HEK293T (cell line): ENCODE data around the gene NAA11.

ENCODE experiments used
- CTCF ChIA-PET: fragments of 350-600 bp; formaldehyde crosslinking; extraction: SDS; loops from one replicate; lab custom pipeline; 2021; ENCODE audit warnings: antibody characterized with exemption, inconsistent platforms; lab: Yijun Ruan, JAX
- POLR2A ChIA-PET: fragments of 350-600 bp; formaldehyde crosslinking; extraction: SDS; loops from one replicate; lab custom pipeline; 2020; ENCODE audit warnings: antibody characterized with exemption, inconsistent platforms; lab: Yijun Ruan, JAX
- DNase-seq: peaks from one replicate; pipeline ENCODE4 v3.0.0; 2012; ENCODE audit warnings: mixed read lengths; ENCODE audit errors: extremely low spot score
- ARNT ChIP-seq: fragments of 450-650 bp; IDR thresholded peaks from 2 replicates; pipeline ENCODE4 v1.6.1; 2017; ENCODE audit warnings: mild to moderate bottlenecking
- BHLHE40 ChIP-seq: fragments of 450-650 bp; IDR thresholded peaks from 2 replicates; pipeline ENCODE4 v1.6.1; 2016; ENCODE audit warnings: mild to moderate bottlenecking, moderate library complexity, borderline replicate concordance
- CTBP1 ChIP-seq: fragments of 450-650 bp; IDR thresholded peaks from 2 replicates; pipeline ENCODE4 v1.6.1; 2016; ENCODE audit warnings: borderline replicate concordance
- ELF4 ChIP-seq: fragments of 450-650 bp; IDR thresholded peaks from 2 replicates; pipeline ENCODE4 v1.6.1; 2017; ENCODE audit warnings: antibody characterized with exemption
- FOXA1 ChIP-seq: fragments of 450-650 bp; IDR thresholded peaks from 2 replicates; pipeline ENCODE4 v1.6.1; 2016; ENCODE audit warnings: mild to moderate bottlenecking
- FOXK2 ChIP-seq: fragments of 450-650 bp; IDR thresholded peaks from 2 replicates; pipeline ENCODE4 v1.6.1; 2016; ENCODE audit warnings: mild to moderate bottlenecking
- FOXM1 ChIP-seq: fragments of 450-650 bp; IDR thresholded peaks from 2 replicates; pipeline ENCODE4 v1.6.1; 2017; ENCODE audit warnings: mild to moderate bottlenecking, borderline replicate concordance
- HDGF ChIP-seq: fragments of 450-650 bp; IDR thresholded peaks from 2 replicates; pipeline ENCODE4 v1.6.1; 2017; ENCODE audit warnings: antibody characterized with exemption, borderline replicate concordance
- L3MBTL2 ChIP-seq: fragments of 450-650 bp; conservative IDR thresholded peaks from 2 replicates; pipeline ENCODE4 v1.6.1; 2016; ENCODE audit warnings: mild to moderate bottlenecking
- LEF1 ChIP-seq: fragments of 450-650 bp; IDR thresholded peaks from 2 replicates; pipeline ENCODE4 v1.6.1; 2017; ENCODE audit warnings: mild to moderate bottlenecking, borderline replicate concordance
- NFRKB ChIP-seq: fragments of 450-650 bp; IDR thresholded peaks from 2 replicates; pipeline ENCODE4 v1.6.1; 2016; ENCODE audit warnings: mild to moderate bottlenecking, moderate library complexity
- SP1 ChIP-seq: fragments of 450-650 bp; IDR thresholded peaks from 2 replicates; pipeline ENCODE4 v1.6.1; 2017
- SUZ12 ChIP-seq: fragments of 450-650 bp; IDR thresholded peaks from 2 replicates; pipeline ENCODE4 v1.6.1; 2016; ENCODE audit warnings: mild to moderate bottlenecking
- TARDBP ChIP-seq: fragments of 450-650 bp; IDR thresholded peaks from 2 replicates; pipeline ENCODE4 v1.6.1; 2016
- ZNF384 ChIP-seq: fragments of 450-650 bp; IDR thresholded peaks from 2 replicates; pipeline ENCODE4 v1.6.1; 2016
- TF ChIP-seq, protein P1 (sequence below): fragments of 450-650 bp; IDR thresholded peaks from 2 replicates; pipeline ENCODE4 v1.6.1; 2016

NAA11 gene

GRCh38 chr4:79292008-79292407 is 33.9 kb downstream of the NAA11 start:
- TF ChIP-seq LEF1: no peak
- no peak for TF ChIP-seq NFRKB
- TF ChIP-seq SUZ12: no peak
- no peak for TF ChIP-seq ZNF384
- TF ChIP-seq, protein P1, sequence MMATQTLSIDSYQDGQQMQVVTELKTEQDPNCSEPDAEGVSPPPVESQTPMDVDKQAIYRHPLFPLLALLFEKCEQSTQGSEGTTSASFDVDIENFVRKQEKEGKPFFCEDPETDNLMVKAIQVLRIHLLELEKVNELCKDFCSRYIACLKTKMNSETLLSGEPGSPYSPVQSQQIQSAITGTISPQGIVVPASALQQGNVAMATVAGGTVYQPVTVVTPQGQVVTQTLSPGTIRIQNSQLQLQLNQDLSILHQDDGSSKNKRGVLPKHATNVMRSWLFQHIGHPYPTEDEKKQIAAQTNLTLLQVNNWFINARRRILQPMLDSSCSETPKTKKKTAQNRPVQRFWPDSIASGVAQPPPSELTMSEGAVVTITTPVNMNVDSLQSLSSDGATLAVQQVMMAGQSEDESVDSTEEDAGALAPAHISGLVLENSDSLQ: no peak
- CTCF ChIA-PET: no interaction called here
- POLR2A ChIA-PET: no interaction called here
- DNase-seq: no peak

DNA sequence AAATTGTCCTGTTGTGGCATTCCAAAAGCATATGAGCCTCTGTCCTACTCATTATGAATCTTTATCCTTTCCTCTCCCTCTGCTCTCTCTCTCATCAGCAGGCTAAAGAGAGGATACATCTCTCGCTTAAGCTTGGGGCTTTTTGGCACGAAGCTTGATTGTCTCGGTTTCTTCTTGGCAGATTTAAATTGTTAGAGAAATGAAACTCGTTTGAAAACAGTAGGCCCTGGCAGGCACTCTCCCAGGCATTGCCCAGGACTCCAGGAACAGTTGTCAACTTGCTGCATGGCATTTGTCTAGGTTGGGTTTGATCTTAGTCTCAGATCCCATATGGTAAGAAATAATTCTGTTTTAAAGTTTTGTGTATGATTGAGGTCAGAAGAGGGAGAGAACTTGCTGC is 35.5 kb downstream of the NAA11 start:
- CTCF ChIA-PET: no interaction called here
- DNase-seq: no peak
- TF ChIP-seq CTBP1 (no peak), NFRKB (no peak), ELF4 (no peak), BHLHE40 (no peak), L3MBTL2 (no peak), ARNT (no peak), TARDBP (no peak), FOXK2 (no peak), ZNF384 (no peak), FOXA1 (no peak), SP1 (no peak), LEF1 (no peak), SUZ12 (no peak), HDGF (no peak), FOXM1 (no peak)
- TF ChIP-seq, protein P1: no peak
- POLR2A ChIA-PET: no interaction called here

- TF ChIP-seq ZNF384 (no peak), HDGF (no peak), SP1 (no peak), SUZ12 (no peak), FOXK2 (no peak), ARNT (no peak), FOXM1 (no peak), BHLHE40 (no peak), LEF1 (no peak), CTBP1 (no peak), L3MBTL2 (no peak), NFRKB (no peak), TARDBP (no peak)
- TF ChIP-seq, protein P1: no peak
- CTCF ChIA-PET: no interaction called here
- no peak for DNase-seq
- POLR2A ChIA-PET: no interaction called here
These were observed 37.7 kb downstream of the NAA11 start for GRCh38 chr4:79288185-79288584.

DNA sequence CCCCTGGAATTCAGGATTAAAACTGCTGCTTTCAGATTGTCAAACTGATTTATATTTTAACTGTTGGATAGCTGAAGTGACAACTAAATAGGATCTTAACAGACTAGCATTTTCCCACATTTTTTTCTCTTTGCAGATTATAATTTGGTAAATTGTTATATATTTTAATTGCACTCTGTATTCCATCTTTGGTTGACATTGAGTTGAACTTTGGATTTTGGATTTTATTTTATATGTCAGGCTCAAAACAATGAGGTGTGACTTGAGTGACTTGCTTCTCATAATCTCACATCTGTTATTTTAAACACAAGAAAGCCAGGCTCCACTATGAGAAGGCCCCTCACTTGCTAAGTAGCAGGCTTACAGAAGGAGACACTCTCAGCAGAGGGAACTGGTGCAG is 38.1 kb downstream of the NAA11 start:
- POLR2A ChIA-PET: no interaction called here
- CTCF ChIA-PET: interaction anchor here (0.7 kb wide), 1 partner anchor 203 kb away, joined by 3 read pairs; no protein-coding TSS in a partner anchor

GRCh38 chr4:79287076-79287475 is 38.8 kb downstream of the NAA11 start:
- ChIA-PET CTCF (interaction anchor here (0.7 kb wide), 1 partner anchor 204 kb away, joined by 3 read pairs; no protein-coding TSS in a partner anchor), POLR2A (no interaction called here)
- DNase-seq: no peak
- no peak for TF ChIP-seq ARNT
- no peak for TF ChIP-seq FOXM1
- TF ChIP-seq HDGF: no peak
- TF ChIP-seq ZNF384: no peak
- no peak for TF ChIP-seq BHLHE40
- TF ChIP-seq ELF4: no peak
- TF ChIP-seq CTBP1: no peak
- no peak for TF ChIP-seq FOXA1
- TF ChIP-seq, protein P1: no peak
- no peak for TF ChIP-seq SUZ12
- TF ChIP-seq FOXK2: no peak
- no peak for TF ChIP-seq NFRKB
- no peak for TF ChIP-seq SP1
- no peak for TF ChIP-seq L3MBTL2
- no peak for TF ChIP-seq LEF1
- TF ChIP-seq TARDBP: no peak

More for the DNA sequence above, 38.1 kb downstream of the NAA11 start:
- DNase-seq: no peak
- TF ChIP-seq FOXK2 (no peak), CTBP1 (no peak), ELF4 (no peak), FOXA1 (no peak), TARDBP (no peak), ZNF384 (no peak), ARNT (no peak)
- TF ChIP-seq, protein P1: no peak
